ENCODE data around the gene MOSPD3.

Gene MOSPD3

GRCh38 chr7:100575746-100576383 lies 36.5 kb upstream of the MOSPD3 start:
- no peak for DNase-seq

- no peak for DNase-seq
Observed at GRCh38 chr7:100576384-100576993, 35.9 kb upstream of the MOSPD3 start.

DNA sequence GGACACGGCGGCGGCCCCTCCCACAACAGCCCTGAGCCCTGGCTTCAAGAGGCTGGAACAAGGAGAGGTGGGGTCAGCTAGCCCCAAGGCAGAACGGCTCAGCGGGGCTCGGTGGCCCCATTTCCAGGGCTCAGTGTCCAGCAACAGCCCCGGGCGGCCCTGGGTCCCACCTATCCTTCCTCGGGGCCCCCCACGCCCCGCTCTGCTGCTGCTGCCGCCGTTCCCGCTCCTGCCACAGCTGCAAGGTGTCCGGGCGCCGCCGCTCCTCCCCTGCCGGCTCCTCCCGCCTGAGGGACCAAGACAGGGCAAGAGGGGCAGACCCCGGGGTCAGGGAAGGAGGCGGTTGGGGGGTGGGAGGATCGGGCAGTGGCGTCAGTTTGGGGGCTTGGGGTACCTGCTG lies 35.2 kb upstream of the MOSPD3 start:
- no peak for DNase-seq

DNA sequence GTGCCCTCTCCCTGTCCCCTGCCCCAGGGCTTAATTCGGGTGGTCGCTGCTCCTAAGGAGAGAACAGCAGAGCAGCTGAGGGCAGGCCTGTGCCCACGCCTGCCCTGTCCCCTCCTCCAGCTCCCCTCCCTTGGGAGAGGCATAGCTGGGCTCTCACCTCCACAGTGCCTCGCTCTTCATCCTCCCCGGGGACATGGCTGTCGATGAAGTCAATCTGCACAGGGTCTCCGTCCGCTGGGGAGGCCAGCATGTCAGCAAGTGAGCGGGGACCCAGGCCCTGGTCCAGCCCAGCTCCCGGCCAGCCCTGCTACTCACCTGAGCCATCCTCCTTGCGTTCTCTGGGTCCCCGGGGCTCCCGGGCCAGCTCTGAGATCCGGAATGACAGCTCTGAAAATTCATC lies 34.8 kb upstream of the MOSPD3 start:
- DNase-seq, result no peak

DNA sequence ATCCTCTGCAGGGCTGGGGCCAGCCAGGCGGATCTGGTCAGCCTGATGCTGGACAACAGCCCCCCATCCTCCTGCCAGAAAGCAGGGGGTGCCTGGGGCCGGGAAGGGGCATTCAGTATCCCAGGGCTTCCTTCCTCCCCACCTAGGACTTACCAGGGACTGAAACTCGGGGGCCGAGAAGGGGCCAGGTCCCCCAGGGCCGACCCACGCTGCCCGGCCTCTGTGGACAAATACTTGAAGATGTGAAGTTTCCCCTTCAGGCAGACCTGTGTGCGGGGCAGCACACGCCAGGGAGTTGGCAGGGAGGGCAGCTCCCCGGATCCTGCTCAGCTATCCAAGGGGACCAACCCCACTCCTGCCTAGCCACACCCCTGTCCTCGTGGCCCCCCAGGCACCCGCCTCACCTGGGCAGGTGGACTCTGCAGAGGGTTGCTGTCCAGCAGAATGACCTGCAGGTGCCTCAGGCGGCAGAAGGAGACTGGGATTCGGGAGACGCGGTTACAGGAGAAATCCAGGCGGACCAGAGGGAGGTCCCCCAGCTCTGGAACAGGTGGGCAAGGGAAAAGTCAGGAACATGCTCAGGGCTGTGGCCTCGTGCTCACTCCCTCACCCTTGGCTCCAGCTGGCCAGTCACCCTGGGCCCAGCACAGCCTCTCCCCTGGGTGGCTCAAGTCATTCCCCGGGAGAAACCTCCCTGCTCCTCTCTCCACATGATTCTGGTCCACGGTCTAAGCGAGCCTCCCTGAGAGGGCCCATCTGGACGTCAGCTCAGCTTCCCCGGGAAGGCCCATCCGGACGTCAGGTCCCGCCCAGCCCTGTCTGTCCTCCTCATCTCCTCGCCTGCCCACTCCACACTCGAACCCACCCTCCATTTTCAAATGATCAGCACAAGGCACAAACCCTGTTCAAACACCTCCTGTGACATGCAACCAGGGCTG lies 33.8 kb upstream of the MOSPD3 start:
- no peak for DNase-seq

DNA sequence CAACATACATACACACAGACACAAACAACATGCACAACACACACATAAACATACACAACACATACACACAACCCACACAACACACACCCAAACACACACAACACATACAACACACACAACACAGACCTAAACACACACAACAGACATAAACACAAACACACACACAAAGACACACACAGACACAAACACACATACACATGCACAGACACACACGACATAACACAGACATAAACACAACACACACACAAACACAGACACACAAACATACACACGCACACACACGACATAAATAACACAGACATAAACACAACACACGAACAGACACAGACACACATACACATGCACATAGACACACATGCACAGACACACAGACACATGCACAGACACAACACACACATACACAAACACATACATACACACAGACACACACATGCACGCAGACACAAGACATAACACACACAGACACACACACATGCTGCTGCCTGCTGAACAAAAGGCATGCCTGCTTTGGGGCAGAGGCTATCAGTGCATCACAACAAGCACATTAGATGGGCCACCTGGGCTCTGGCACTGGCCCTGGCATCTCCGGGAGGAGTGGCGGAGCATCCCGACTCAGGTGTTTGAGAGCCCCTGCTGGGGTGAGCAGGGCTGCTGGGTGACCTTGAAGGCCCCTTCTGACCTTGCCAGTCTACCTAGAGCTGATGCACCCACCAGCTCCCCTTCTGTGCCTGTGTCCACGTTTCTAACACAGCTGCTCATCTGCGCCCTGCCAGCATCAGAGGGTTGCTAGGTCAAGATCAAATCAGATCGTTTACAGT lies 31.7 kb upstream of the MOSPD3 start:
- DNase-seq, result no peak

GRCh38 chr7:100582041-100582579 lies 30.2 kb upstream of the MOSPD3 start:
- DNase-seq, result no peak

DNA sequence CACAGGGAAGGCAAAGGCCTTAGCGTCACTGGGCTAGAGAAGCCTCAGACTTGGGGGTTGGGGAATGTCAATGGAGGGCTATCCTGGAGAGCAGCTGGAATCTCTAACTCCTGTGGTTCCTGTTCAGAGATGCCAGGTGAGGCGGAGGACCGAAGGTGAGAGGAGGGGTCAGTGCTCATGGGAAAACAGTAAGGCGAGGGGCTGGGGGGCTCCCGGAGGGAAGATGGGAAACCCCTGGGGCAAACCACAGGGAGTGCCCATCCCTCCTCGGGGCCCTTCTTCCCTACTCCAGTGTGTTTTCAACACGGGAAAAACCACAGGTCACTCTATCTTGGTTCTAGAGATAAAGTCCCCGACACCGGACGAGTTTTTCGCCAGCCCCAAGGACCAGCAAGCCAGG lies 29.7 kb upstream of the MOSPD3 start:
- no peak for DNase-seq

- DNase-seq, result no peak
Observed at GRCh38 chr7:100583132-100584053, 28.9 kb upstream of the MOSPD3 start.

DNA sequence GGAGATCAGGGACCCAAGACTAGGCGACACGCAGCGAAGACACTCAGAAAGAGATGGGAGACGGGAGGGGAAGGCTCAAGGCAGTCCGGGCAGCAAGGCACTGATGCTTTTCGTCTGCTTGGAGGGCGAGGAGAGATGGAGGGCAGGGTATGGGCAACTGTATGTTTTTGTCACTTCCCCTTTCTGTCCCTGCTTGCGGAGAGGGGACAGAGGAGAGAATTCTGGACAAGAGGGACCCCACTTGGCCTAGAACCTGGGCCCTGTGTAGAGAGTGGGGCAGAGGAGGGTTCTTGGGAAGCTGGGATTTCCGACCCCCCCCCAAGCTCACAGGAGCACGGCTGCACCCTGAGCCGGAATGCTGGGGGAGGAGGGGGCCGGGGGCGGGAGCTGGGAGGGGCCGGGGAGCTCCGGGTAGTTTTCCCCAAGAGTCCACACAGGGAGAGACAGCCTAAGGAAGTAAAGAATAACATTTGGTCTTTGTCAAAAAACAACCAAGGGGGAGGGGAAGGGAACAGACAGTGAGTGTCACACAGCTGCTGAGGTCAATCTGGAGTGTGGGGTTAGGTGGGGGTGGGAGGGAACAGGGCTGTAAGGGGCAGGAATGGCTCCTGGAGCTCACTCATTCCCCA lies 28.2 kb upstream of the MOSPD3 start:
- no peak for DNase-seq

DNA sequence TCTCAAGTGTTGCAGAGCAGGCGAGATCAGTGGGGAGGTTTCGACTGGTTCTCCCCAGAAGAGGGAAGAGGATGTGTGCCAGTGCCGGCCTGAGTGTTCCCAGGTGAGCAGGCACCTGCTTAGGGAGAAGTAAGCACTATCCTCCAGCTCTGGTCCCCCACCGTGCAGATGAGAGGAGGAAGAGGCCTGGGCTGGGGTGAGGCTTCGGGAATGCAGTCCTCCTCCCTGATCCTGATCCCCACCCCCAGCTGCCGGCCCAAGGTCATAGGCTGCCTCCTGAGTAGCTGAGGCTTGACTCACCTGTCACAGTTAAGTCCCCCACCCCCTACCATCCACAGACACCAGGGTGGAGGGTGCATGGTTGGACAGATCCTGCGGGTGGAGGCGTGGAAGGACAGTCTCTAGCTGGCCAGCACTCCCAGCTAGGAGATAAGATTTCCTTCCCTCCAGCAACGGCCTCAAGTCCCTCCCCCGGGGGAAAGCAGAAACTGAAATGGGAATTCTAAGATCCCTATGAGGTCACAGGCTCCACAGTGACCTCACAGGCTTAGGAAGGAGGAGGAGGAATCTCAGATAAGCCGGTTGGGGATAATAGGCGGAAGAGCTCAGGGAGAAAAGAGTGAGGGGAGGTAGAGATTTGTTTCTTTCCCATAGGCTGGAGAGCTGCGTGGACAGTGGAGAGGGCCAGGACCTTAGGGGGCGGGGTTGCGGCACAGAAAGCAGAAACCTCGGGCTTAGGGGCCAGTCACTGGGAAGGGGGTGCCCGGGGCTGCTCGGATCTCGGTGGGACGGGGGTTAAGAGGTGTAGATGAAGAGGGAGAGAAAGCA lies 27.4 kb upstream of the MOSPD3 start:
- DNase-seq, result peak; percentile 51

- no peak for DNase-seq
Observed at GRCh38 chr7:100585511-100586265, 26.7 kb upstream of the MOSPD3 start, which contains the start of gene LRCH4. LRCH4 (minus strand) TSS chr7:100586129; CDS start chr7:100586100, 29 bp downstream.

DNA sequence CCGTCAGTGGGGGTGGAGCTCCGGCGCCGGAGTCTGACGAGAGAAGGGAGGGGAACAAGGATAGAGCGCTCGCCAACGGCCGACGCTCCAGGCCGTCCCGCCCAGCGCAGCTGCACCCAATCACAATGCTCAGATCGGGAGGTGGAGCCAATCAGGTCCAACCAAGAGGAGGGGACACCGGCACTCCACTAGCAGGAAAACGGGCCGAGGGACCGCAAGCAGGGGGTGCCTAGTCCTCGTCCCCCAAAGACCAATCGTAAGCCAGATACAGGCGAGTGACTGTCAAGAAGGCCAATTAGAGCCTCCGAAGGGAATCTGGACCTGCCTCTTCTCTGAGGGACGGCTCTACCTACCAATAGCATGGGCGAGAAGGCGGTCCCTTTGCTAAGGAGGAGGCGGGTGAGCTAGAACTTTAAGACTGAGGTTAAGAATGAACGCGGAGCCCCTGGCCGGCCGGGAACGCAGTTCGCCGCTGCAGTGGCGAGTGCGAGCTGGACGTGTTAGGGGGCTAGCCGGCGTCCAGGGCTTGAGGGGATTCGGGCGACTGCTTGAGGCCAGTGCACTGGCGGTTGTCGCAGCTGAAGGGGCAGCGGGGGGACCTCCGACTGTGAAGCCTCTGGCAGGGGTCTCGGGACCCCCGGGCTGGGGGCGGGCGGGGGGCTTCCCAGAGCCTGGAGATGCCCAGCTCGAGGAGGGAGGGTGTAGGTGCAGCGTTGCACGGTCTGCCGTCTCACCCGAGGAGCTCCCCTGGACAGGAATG lies 25.9 kb upstream of the MOSPD3 start, which contains the start of gene FBXO24:
Gene FBXO24 (plus strand): TSS at position 63 of the 760 bp plus-strand sequence. CDS start 298 bp downstream, at position 361.
- peak; percentile 99 for DNase-seq

DNA sequence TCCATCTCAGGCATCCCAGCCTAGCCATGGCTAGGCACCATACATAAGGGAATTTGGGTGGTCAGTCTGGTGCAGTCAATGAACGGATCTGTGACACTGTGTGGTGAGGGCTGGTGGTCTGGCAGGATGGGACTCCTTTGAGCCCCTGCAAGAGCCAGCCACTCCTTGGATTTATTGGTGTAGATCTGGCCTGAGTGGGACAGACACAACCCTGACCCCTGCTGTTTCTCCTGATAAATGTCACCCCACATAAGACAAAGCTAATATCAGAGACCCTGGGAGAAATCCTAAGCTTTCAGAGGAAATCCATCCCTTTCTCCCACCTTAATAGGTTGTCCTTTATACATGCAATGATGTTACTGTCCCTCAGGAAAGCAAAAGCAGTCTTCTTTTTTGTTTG lies 23.9 kb upstream of the MOSPD3 start:
- no peak for DNase-seq

DNA sequence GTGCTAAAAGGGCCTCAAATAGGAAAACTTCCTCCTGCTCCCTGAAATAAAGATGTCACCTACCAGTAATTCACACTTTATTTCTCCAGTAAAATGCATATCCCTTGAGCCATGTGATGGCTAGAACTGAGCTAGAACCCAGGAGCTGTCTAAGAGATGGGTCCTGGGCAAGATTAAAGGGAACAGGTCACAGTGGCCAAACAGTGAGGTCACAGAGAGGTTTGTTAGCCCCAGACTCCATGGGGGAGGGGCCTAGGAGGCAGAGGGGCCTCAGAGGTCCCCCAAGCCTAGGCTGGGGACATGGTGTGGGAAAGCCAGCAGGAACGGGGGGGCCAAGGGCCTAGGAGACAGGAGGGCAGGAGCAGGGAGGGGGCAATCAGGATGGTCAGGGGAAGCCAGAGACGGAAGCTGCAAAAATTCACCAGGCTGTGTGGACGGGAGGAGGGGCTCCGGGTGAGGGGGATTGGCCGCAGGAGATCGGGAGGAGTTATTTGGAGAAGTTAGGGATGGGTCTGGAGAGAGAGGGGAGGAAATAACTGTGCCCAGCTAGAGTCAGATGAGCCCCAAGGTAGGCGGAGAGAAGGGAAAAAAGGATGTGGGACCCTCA lies 22.9 kb upstream of the MOSPD3 start:
- DNase-seq, result no peak

- no peak for DNase-seq
Observed at GRCh38 chr7:100590077-100590737, 22.1 kb upstream of the MOSPD3 start.

DNA sequence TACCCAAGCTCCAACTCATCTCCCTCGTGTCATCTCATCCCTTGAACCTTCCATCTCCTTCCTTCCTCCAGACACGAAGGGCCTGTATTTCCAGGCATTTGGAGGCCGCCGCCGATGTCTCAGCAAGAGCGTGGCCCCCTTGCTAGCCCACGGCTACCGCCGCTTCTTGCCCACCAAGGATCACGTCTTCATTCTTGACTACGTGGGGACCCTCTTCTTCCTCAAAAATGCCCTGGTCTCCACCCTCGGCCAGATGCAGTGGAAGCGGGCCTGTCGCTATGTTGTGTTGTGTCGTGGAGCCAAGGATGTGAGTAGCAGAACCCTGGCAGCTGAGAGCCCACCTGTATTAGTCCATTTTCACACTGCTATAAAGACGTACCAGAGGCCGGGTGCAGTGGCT lies 20.7 kb upstream of the MOSPD3 start:
- no peak for DNase-seq

Measured in retina (tissue), 1 donor.